Measurements from ENCODE around the gene ARHGEF3. TPM values are rescaled to one million over a fixed set of nuclear protein-coding genes. Genes with fewer than 3 reads are reported as not detected.
A peak's percentile ranks its signal among the peaks of the same experiment; 100 is the strongest.

ARHGEF3 gene
- total and polyA plus RNA-seq, 4 experiments from 2014 or later = 120 to 160 (median 126) TPM

DNA sequence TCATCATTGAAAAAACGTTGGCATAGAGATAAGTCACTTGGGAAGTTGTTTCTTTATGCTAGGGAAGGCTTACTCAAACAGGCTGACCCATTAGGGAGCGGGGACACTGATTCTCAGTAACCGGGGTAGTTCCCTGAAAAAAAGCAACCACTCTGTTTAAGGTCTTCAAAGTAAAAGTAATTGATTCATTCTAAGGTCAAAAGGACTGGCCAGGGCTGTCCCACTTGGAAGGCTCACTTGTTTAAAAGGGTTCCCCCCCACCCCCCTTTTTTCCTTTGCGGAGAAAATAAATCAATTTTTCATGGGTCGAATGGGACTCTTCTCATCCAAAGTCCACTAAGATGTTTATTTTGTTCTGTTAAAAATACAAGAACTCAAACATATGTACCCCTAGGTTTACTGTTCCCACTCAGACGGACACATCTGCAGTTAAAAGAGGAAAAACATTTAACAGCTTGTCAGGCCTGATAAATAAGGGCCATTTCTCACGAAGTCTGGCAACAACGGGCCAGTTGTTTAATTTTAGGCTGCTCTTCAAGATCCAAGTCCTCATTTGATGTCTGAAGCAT lies 53.0 kb downstream of the ARHGEF3 start:
- intact Hi-C loops (cut with micrococcal nuclease) = no loop called here
- no peak overlapping the region for H3K4me3 ChIP-seq (ENCODE audit: low read length in 2 of 2)
- H3K27ac ChIP-seq (ENCODE audit: low read depth, low read length) = no peak overlapping the region
- no peaks in the 10 kb centered on the region for H3K27me3 Mint-ChIP-seq
- peaks cover 24% of the 10 kb centered on the region for H3K4me1 ChIP-seq (ENCODE audit: insufficient read depth, low read length)
- no peaks in the 10 kb centered on the region for H3K27me3 ChIP-seq (ENCODE audit: insufficient read depth, low read length)
- ChIA-PET POLR2A (ENCODE audit: partially characterized antibody) (interaction anchor here (0.7 to 1.6 kb wide), 2 partner anchors 50 to 410 kb away, joined by 3 to 10 read pairs; no protein-coding TSS in a partner anchor), CTCF (ENCODE audit: partially characterized antibody) (interaction anchor here (1.2 to 21.4 kb wide), 4 partner anchors 15 to 52 kb away, joined by 3 to 267 read pairs (median 4); partner anchors contain the start of gene ARHGEF3)
- no peak for DNase-seq
- H3K27ac Mint-ChIP-seq = peak overlapping the region in 5 of 7 donors; percentile 6 to 89 (median 62)
- H3K4me3 Mint-ChIP-seq = no peak overlapping the region
- peaks cover 79% of the 10 kb centered on the region for H3K36me3 ChIP-seq (ENCODE audit: insufficient read depth, low read length)
- peaks cover 77 to 87% of the 10 kb centered on the region in 2 donors for H3K36me3 Mint-ChIP-seq
- peaks cover 20 to 46% (median 32%) of the 10 kb centered on the region in 4 donors for H3K4me1 Mint-ChIP-seq
- H3K9me3 Mint-ChIP-seq = no peaks in the 10 kb centered on the region
- no peaks in the 10 kb centered on the region for H3K9me3 ChIP-seq (ENCODE audit: control insufficient read depth in 1 of 2, low read length in 2 of 2)

DNA sequence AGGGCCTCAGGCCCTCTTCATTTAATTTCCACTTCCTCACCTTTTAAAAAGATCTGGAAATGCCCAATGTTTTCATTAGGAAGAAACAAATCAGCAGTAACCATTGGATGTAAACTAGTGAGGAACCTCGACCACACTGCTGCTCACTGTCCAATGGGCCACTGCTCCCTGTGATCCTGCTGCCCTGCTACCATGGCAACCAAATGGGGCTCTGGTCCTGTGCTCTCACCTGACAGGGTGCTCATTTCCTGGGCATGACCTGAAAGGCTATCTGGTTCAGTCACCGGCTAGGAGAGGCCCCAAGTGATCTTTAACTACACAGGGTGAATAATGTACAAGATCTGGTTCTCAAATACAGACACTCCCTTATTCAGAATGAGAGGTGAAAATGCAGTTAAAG lies 54.6 kb downstream of the ARHGEF3 start:
- Histone ChIP-seq H3K36me3 (ENCODE audit: insufficient read depth, low read length) (peaks cover 77% of the 10 kb centered on the region), H3K4me1 (ENCODE audit: insufficient read depth, low read length) (peaks cover 8% of the 10 kb centered on the region), H3K27ac (ENCODE audit: low read depth, low read length) (no peak overlapping the region), H3K9me3 (ENCODE audit: control insufficient read depth in 1 of 2, low read length in 2 of 2) (no peaks in the 10 kb centered on the region), H3K4me3 (ENCODE audit: low read length in 2 of 2) (no peak overlapping the region), H3K27me3 (ENCODE audit: insufficient read depth, low read length) (no peaks in the 10 kb centered on the region)
- CTCF ChIA-PET (ENCODE audit: partially characterized antibody) = interaction anchor here (1.0 to 21.4 kb wide), 2 partner anchors 53 to 242 kb away, joined by 5 to 267 read pairs; partner anchors contain the start of gene ARHGEF3
- POLR2A ChIA-PET (ENCODE audit: partially characterized antibody) = interaction anchor here (1.2 to 1.6 kb wide), 3 partner anchors 51 to 190 kb away, joined by 3 to 10 read pairs (median 4); partner anchors contain the start of gene CCDC66
- peaks cover 76 to 87% of the 10 kb centered on the region in 2 donors for H3K36me3 Mint-ChIP-seq
- intact Hi-C loops (cut with micrococcal nuclease) = no loop called here
- H3K4me1 Mint-ChIP-seq = peaks cover 15 to 32% (median 22%) of the 10 kb centered on the region in 4 donors
- H3K4me3 Mint-ChIP-seq = no peak overlapping the region
- H3K27me3 Mint-ChIP-seq = no peaks in the 10 kb centered on the region
- DNase-seq = no peak
- H3K9me3 Mint-ChIP-seq = no peaks in the 10 kb centered on the region
- H3K27ac Mint-ChIP-seq = peak overlapping the region in 6 of 7 donors; percentile 27 to 67 (median 58)

DNA sequence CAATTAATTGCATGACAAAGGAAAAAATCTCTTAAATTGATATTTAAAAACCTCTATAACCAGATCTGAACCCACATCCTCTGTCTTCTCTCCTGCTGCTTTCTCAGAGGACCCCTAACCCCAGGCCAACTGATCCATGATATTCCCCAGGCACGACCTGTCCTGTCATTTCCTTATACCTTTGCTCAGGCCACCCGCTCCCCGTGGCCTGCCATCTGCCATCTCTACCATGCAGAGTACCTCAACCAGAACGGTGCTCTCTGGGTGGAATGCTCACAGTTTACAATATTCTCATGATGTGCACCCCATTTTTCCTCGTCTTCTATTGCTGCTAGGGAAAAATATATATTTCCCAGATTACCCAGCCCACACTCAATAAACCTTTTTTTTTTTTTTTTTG lies 57.7 kb downstream of the ARHGEF3 start:
- no peak overlapping the region for H3K4me3 ChIP-seq (ENCODE audit: low read length in 2 of 2)
- H3K4me3 Mint-ChIP-seq = no peak overlapping the region
- peaks cover 67 to 78% of the 10 kb centered on the region in 2 donors for H3K36me3 Mint-ChIP-seq
- H3K27ac ChIP-seq (ENCODE audit: low read depth, low read length) = no peak overlapping the region
- no peaks in the 10 kb centered on the region for H3K9me3 ChIP-seq (ENCODE audit: control insufficient read depth in 1 of 2, low read length in 2 of 2)
- no peaks in the 10 kb centered on the region for H3K9me3 Mint-ChIP-seq
- H3K27ac Mint-ChIP-seq = peak overlapping the region; percentile 6 to 94 (median 83)
- no peaks in the 10 kb centered on the region for H3K27me3 Mint-ChIP-seq
- no peaks in the 10 kb centered on the region for H3K4me1 ChIP-seq (ENCODE audit: insufficient read depth, low read length)
- H3K4me1 Mint-ChIP-seq = peaks cover 10 to 25% (median 14%) of the 10 kb centered on the region in 4 donors
- no peak for DNase-seq
- H3K36me3 ChIP-seq (ENCODE audit: insufficient read depth, low read length) = peaks cover 68% of the 10 kb centered on the region
- POLR2A ChIA-PET (ENCODE audit: partially characterized antibody) = interaction anchor here (0.6 kb wide), 2 partner anchors 16 to 54 kb away, joined by 3 read pairs; no protein-coding TSS in a partner anchor
- CTCF ChIA-PET (ENCODE audit: partially characterized antibody) = interaction anchor here (1.6 to 21.4 kb wide), 4 partner anchors 10 to 244 kb away, joined by 4 to 267 read pairs (median 8); partner anchors contain the start of gene ARHGEF3
- intact Hi-C loops (cut with micrococcal nuclease) = no loop called here
- H3K27me3 ChIP-seq (ENCODE audit: insufficient read depth, low read length) = no peaks in the 10 kb centered on the region

DNA sequence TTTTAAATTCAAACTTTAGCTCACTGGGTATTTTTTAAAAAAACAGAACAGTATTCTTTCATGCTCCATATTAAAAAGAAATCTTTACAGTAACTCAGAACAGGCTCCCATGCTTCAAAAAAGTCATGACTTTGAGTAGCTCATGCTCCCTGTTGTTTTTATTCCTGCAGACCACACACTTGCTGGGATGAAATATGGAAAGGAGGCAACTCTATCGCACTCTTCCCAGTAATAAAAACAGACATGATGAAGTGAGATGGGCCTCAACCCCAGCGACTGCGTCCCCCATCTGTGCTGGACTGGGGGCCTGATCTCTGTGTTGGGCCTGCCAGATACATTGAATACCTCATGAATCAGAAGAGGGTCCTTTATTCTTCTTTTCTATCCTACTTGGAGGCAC lies 58.9 kb downstream of the ARHGEF3 start:
- intact Hi-C loops (cut with micrococcal nuclease) = no loop called here
- Histone ChIP-seq H3K4me1 (ENCODE audit: insufficient read depth, low read length) (no peaks in the 10 kb centered on the region), H3K4me3 (ENCODE audit: low read length in 2 of 2) (no peak overlapping the region), H3K36me3 (ENCODE audit: insufficient read depth, low read length) (peaks cover 61% of the 10 kb centered on the region), H3K27me3 (ENCODE audit: insufficient read depth, low read length) (no peaks in the 10 kb centered on the region), H3K9me3 (ENCODE audit: control insufficient read depth in 1 of 2, low read length in 2 of 2) (no peaks in the 10 kb centered on the region), H3K27ac (ENCODE audit: low read depth, low read length) (peak overlapping the region; percentile 9)
- no peak overlapping the region for H3K4me3 Mint-ChIP-seq
- no peaks in the 10 kb centered on the region for H3K9me3 Mint-ChIP-seq
- peaks cover 12 to 25% (median 17%) of the 10 kb centered on the region in 4 donors for H3K4me1 Mint-ChIP-seq
- peaks cover 62 to 71% of the 10 kb centered on the region in 2 donors for H3K36me3 Mint-ChIP-seq
- DNase-seq = no peak
- H3K27me3 Mint-ChIP-seq = no peaks in the 10 kb centered on the region
- POLR2A ChIA-PET (ENCODE audit: partially characterized antibody) = interaction anchor here (1.0 to 1.9 kb wide), 2 partner anchors 12 to 57 kb away, joined by 3 to 7 read pairs; no protein-coding TSS in a partner anchor
- CTCF ChIA-PET (ENCODE audit: partially characterized antibody) = interaction anchor here (1.0 to 21.4 kb wide), 4 partner anchors 9 to 245 kb away, joined by 3 to 267 read pairs (median 7); partner anchors contain the start of gene ARHGEF3
- peak overlapping the region in 6 of 7 donors; percentile 6 to 84 (median 48) for H3K27ac Mint-ChIP-seq

DNA sequence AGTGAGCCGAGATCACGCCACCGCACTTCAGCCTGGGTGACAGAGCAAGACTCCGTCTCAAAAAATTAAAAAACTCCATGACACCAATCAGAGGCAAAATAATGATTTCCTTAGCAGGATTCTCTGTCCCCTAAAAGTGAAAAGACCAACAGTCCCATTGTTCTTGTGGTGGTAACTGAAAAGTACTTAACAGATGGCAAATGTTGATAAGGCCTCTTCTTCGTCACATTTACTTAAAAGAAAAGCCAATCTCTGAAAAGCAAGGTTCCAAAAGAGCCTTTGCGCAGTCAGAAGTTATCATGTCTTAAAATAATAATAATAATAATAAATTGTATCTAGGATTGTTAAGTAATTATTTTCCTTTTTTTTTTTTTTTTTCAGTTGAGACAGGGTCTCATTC lies 62.7 kb downstream of the ARHGEF3 start:
- H3K27ac ChIP-seq (ENCODE audit: low read depth, low read length) = no peak overlapping the region
- peaks cover 23% of the 10 kb centered on the region for H3K4me1 ChIP-seq (ENCODE audit: insufficient read depth, low read length)
- peaks cover 62 to 71% of the 10 kb centered on the region in 2 donors for H3K36me3 Mint-ChIP-seq
- peaks cover 21 to 36% (median 24%) of the 10 kb centered on the region in 4 donors for H3K4me1 Mint-ChIP-seq
- no peaks in the 10 kb centered on the region for H3K27me3 Mint-ChIP-seq
- H3K27ac Mint-ChIP-seq = no peak overlapping the region
- no peak overlapping the region for H3K4me3 ChIP-seq (ENCODE audit: low read length in 2 of 2)
- intact Hi-C loops (cut with micrococcal nuclease) = no loop called here
- H3K27me3 ChIP-seq (ENCODE audit: insufficient read depth, low read length) = no peaks in the 10 kb centered on the region
- POLR2A ChIA-PET (ENCODE audit: partially characterized antibody) = interaction anchor here (1.3 kb wide), 1 partner anchor 62 kb away, joined by 3 read pairs; no protein-coding TSS in a partner anchor
- H3K9me3 ChIP-seq (ENCODE audit: control insufficient read depth in 1 of 2, low read length in 2 of 2) = no peaks in the 10 kb centered on the region
- no peak for DNase-seq
- H3K36me3 ChIP-seq (ENCODE audit: insufficient read depth, low read length) = peaks cover 52% of the 10 kb centered on the region
- CTCF ChIA-PET (ENCODE audit: partially characterized antibody) = interaction anchor here (0.7 to 1.5 kb wide), 2 partner anchors 43 to 61 kb away, joined by 3 to 5 read pairs; no protein-coding TSS in a partner anchor
- H3K9me3 Mint-ChIP-seq = no peaks in the 10 kb centered on the region
- H3K4me3 Mint-ChIP-seq = no peak overlapping the region

DNA sequence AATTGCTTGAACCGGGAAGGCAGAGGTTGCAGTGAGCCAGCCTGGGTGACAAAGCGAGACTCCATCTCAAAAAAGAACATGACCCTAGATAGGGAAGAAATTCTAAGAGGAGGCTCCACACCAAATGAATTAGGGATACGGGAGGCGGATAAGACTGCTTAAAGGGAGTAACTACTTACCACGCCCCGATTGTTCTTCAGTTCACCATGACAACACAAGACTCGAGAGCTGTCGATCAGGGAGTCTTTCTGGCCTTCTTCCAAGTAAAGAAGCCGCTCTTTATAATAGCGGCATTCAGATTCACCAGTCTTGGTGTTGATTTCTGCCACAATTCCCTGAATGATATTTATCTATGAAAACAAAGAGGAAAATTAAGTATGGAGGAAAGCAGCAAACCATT lies 64.7 kb downstream of the ARHGEF3 start:
- POLR2A ChIA-PET (ENCODE audit: partially characterized antibody) = interaction anchor here (2.2 to 3.2 kb wide), 2 partner anchors 46 to 63 kb away, joined by 6 to 11 read pairs; no protein-coding TSS in a partner anchor
- H3K27me3 Mint-ChIP-seq = no peaks in the 10 kb centered on the region
- Histone ChIP-seq H3K36me3 (ENCODE audit: insufficient read depth, low read length) (peaks cover 41% of the 10 kb centered on the region), H3K27ac (ENCODE audit: low read depth, low read length) (no peak overlapping the region), H3K4me1 (ENCODE audit: insufficient read depth, low read length) (peaks cover 27% of the 10 kb centered on the region), H3K9me3 (ENCODE audit: control insufficient read depth in 1 of 2, low read length in 2 of 2) (no peaks in the 10 kb centered on the region), H3K4me3 (ENCODE audit: low read length in 2 of 2) (no peak overlapping the region), H3K27me3 (ENCODE audit: insufficient read depth, low read length) (no peaks in the 10 kb centered on the region)
- H3K36me3 Mint-ChIP-seq = peaks cover 54 to 61% of the 10 kb centered on the region in 2 donors
- DNase-seq = no peak
- no peaks in the 10 kb centered on the region for H3K9me3 Mint-ChIP-seq
- no peak overlapping the region for H3K4me3 Mint-ChIP-seq
- intact Hi-C loops (cut with micrococcal nuclease) = no loop called here
- peaks cover 19 to 38% (median 23%) of the 10 kb centered on the region in 4 donors for H3K4me1 Mint-ChIP-seq
- H3K27ac Mint-ChIP-seq = peak overlapping the region in 1 of 7 donors; percentile 29
- CTCF ChIA-PET (ENCODE audit: partially characterized antibody) = interaction anchor here (2.8 kb wide), 1 partner anchor 62 kb away, joined by 26 read pairs; no protein-coding TSS in a partner anchor

DNA sequence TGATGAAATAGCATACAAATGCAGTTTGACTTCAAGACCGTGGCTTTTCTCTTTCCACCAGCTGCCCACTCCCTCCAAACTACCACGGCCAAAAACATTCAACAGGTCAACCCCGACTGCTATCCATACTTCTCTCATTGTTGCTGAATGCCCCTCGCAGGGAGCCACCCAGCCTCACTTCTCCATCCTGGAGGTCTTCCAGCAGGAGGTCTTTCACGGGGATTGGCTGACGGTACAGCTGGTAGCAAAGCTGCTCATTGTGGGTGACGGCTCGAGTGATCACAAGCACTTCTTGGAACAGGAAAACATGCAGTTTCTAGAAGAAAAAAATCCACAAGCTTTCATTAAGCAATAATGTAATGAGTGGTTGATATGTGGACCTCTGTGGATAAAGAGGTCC lies 69.6 kb downstream of the ARHGEF3 start:
- peak overlapping the region; percentile 65 to 88 (median 82) for H3K27ac Mint-ChIP-seq
- H3K4me1 Mint-ChIP-seq = peaks cover 23 to 59% (median 40%) of the 10 kb centered on the region in 4 donors
- Histone ChIP-seq H3K27me3 (ENCODE audit: insufficient read depth, low read length) (no peaks in the 10 kb centered on the region), H3K4me1 (ENCODE audit: insufficient read depth, low read length) (peaks cover 26% of the 10 kb centered on the region), H3K9me3 (ENCODE audit: control insufficient read depth in 1 of 2, low read length in 2 of 2) (no peaks in the 10 kb centered on the region), H3K27ac (ENCODE audit: low read depth, low read length) (no peak overlapping the region), H3K4me3 (ENCODE audit: low read length in 2 of 2) (no peak overlapping the region), H3K36me3 (ENCODE audit: insufficient read depth, low read length) (peaks cover 68% of the 10 kb centered on the region)
- no peaks in the 10 kb centered on the region for H3K9me3 Mint-ChIP-seq
- DNase-seq = no peak
- H3K27me3 Mint-ChIP-seq = no peaks in the 10 kb centered on the region
- H3K36me3 Mint-ChIP-seq = peaks cover 70 to 82% of the 10 kb centered on the region in 2 donors
- POLR2A ChIA-PET (ENCODE audit: partially characterized antibody) = interaction anchor here (0.6 to 3.4 kb wide), 5 partner anchors 23 to 68 kb away, joined by 3 to 16 read pairs (median 3); no protein-coding TSS in a partner anchor
- intact Hi-C loops (cut with micrococcal nuclease) = no loop called here
- CTCF ChIA-PET (ENCODE audit: partially characterized antibody) = interaction anchor here (3.0 kb wide), 1 partner anchor 68 kb away, joined by 26 read pairs; no protein-coding TSS in a partner anchor
- peak overlapping the region in 2 of 8 donors; percentile 26 to 27 for H3K4me3 Mint-ChIP-seq
